Skin of body (tissue), 2 donors: ENCODE results near the gene WWC1. TPM values are rescaled to one million over a fixed set of nuclear protein-coding genes. Genes with fewer than 3 reads are reported as not detected.

Experiments used
- DNase-seq: peaks from one replicate; lab custom pipeline; 2025; lab: John Stamatoyannopoulos, UW
- total RNA-seq: library from RNA; depleted of rRNA; stranded (reverse); fragments of >200 nt; gene quantifications from one replicate; pipeline ENCODE4 v1.2.3, GENCODE V29; 2014

WWC1 gene
- total RNA-seq, 1 donor from 2014 or later = 7.3 TPM

GRCh38 chr5:168362097-168362885, 70.8 kb downstream of the WWC1 start:
- no peak for DNase-seq

- no peak for DNase-seq
These were observed 72.8 kb downstream of the WWC1 start for GRCh38 chr5:168364151-168364661.

GRCh38 chr5:168364750-168365550, 73.5 kb downstream of the WWC1 start:
- DNase-seq = no peak

GRCh38 chr5:168365581-168366081, 74.2 kb downstream of the WWC1 start:
- DNase-seq = no peak

- DNase-seq = no peak
These were observed 74.7 kb downstream of the WWC1 start for GRCh38 chr5:168366116-168366515.

GRCh38 chr5:168368854-168369253, 77.4 kb downstream of the WWC1 start:
- DNase-seq = no peak

- no peak for DNase-seq
These were observed 79.4 kb downstream of the WWC1 start for GRCh38 chr5:168370831-168371230.

GRCh38 chr5:168372356-168372946, 81.0 kb downstream of the WWC1 start:
- DNase-seq = no peak

GRCh38 chr5:168374532-168374931, 83.1 kb downstream of the WWC1 start:
- DNase-seq = no peak

GRCh38 chr5:168375214-168375613, 83.8 kb downstream of the WWC1 start:
- DNase-seq = no peak

- DNase-seq = no peak
These were observed 86.1 kb downstream of the WWC1 start for GRCh38 chr5:168377525-168377924.

- DNase-seq = no peak
These were observed 87.3 kb downstream of the WWC1 start for GRCh38 chr5:168378741-168379140.

GRCh38 chr5:168382421-168382820, 91.0 kb downstream of the WWC1 start:
- no peak for DNase-seq

- DNase-seq = no peak
These were observed 99.0 kb downstream of the WWC1 start for GRCh38 chr5:168390491-168390890.

- DNase-seq = no peak
These were observed 102.3 kb downstream of the WWC1 start for GRCh38 chr5:168393773-168394172.

- no peak for DNase-seq
These were observed 109.2 kb downstream of the WWC1 start for GRCh38 chr5:168400429-168401220.

GRCh38 chr5:168401226-168401625, 109.8 kb downstream of the WWC1 start:
- DNase-seq = no peak

- no peak for DNase-seq
These were observed 110.4 kb downstream of the WWC1 start for GRCh38 chr5:168401880-168402279.

- DNase-seq = no peak
These were observed 112.9 kb downstream of the WWC1 start for GRCh38 chr5:168404365-168404764.

GRCh38 chr5:168407211-168407610, 115.8 kb downstream of the WWC1 start:
- no peak for DNase-seq
